ENCODE results near the gene SLC9A4. TPM values are rescaled to one million over a fixed set of nuclear protein-coding genes. Genes with fewer than 3 reads are reported as not detected.

SLC9A4 gene
- total and polyA plus RNA-seq, 9 donors = 0.10 to 0.13 (median 0.11) TPM; not detected in 5

DNA sequence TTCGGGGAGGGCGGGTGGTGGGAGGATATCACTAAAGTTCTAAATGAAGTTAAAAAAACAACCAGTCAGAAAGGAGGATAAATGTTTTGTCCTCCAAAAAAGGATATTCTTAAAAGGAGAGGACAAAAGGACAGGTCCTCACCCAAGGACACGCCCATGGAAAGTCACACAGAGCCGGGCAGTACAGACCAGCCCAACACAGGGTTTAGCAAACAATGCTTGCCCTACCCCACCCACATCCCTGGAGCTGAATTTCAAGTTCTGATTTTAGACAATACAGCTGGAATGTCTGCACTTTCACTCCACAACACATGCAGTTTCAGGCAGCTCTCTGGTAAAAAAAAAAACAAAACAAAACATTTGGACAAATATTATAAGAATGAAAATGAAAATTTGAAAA, 67.9 kb downstream of the SLC9A4 start:
- WGBS, 3 donors = 38 to 51% (median 41%) methylated on average over 4 of the region's 4 CpGs
- TF ChIP-seq EP300 (IDR thresholded peaks at IDR 0.05) (no peak), POLR2A (IDR thresholded peaks at IDR 0.05) (no peak)
- TF ChIP-seq, protein P1, sequence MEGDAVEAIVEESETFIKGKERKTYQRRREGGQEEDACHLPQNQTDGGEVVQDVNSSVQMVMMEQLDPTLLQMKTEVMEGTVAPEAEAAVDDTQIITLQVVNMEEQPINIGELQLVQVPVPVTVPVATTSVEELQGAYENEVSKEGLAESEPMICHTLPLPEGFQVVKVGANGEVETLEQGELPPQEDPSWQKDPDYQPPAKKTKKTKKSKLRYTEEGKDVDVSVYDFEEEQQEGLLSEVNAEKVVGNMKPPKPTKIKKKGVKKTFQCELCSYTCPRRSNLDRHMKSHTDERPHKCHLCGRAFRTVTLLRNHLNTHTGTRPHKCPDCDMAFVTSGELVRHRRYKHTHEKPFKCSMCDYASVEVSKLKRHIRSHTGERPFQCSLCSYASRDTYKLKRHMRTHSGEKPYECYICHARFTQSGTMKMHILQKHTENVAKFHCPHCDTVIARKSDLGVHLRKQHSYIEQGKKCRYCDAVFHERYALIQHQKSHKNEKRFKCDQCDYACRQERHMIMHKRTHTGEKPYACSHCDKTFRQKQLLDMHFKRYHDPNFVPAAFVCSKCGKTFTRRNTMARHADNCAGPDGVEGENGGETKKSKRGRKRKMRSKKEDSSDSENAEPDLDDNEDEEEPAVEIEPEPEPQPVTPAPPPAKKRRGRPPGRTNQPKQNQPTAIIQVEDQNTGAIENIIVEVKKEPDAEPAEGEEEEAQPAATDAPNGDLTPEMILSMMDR (IDR thresholded peaks at IDR 0.05) = no peak
- no peaks in the 10 kb centered on the region for H3K27me3 ChIP-seq
- no peak for DNase-seq
- no peaks in the 10 kb centered on the region for H3K36me3 ChIP-seq
- H3K4me1 ChIP-seq (ENCODE audit: insufficient read depth) = no peaks in the 10 kb centered on the region
- no peak overlapping the region for H3K27ac ChIP-seq
- H3K9me3 ChIP-seq = no peaks in the 10 kb centered on the region
- intact Hi-C loops (cut with DNase I) = no loop called here
- no peak overlapping the region for H3K4me3 ChIP-seq

DNA sequence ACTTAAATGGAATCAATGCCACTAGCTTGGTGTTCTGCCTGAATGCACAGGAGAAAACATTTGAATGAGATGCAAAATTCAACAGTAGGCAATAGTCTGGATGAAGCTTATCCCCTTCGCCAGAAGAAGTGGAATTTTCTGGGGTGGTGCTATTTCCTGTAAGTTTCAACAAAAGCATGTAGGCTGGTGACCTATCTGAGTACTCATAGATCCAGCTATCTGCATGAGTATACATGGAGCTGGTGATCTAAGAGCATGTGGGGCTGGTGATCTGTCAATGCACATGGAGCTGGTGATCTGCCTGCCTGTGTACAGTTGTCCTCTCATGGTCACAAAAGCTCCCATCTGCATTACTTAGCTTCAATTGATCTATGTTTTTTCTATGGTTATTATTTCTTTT, 71.2 kb downstream of the SLC9A4 start:
- H3K9me3 ChIP-seq = no peaks in the 10 kb centered on the region
- no peak overlapping the region for H3K4me3 ChIP-seq
- H3K27me3 ChIP-seq = no peaks in the 10 kb centered on the region
- TF ChIP-seq, protein P1 (IDR thresholded peaks at IDR 0.05) = no peak
- TF ChIP-seq POLR2A (IDR thresholded peaks at IDR 0.05) (no peak), EP300 (IDR thresholded peaks at IDR 0.05) (no peak)
- no peaks in the 10 kb centered on the region for H3K36me3 ChIP-seq
- no peak overlapping the region for H3K27ac ChIP-seq
- no peaks in the 10 kb centered on the region for H3K4me1 ChIP-seq (ENCODE audit: insufficient read depth)
- intact Hi-C loops (cut with DNase I) = no loop called here
- WGBS, 3 donors = 70 to 82% (median 81%) methylated on average over 1 of the region's 1 CpG
- no peak for DNase-seq

DNA sequence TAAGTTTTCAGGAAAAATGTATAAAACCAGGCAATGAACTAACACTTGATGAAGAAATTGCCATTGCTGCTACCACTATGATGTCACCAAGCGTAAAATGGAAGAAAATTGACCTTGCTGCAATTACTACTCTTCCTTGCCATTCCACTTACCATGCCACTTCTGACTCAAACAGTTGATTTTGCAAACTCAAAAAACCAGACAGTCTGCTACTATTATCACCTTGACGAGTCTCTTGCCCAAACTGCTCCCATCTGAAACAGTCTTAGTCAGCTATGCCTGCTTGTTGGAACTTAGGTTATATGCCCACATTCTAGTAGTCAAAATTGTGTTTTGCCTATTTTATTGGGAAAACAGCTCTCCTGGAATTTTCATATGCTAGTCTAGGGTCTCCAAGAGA, 74.4 kb downstream of the SLC9A4 start:
- 76 to 81% (median 77%) methylated on average over 2 of the region's 2 CpGs for WGBS, 3 donors
- no peaks in the 10 kb centered on the region for H3K9me3 ChIP-seq
- H3K27me3 ChIP-seq = no peaks in the 10 kb centered on the region
- intact Hi-C loops (cut with DNase I) = no loop called here
- no peak overlapping the region for H3K4me3 ChIP-seq
- no peaks in the 10 kb centered on the region for H3K4me1 ChIP-seq (ENCODE audit: insufficient read depth)
- no peaks in the 10 kb centered on the region for H3K36me3 ChIP-seq
- no peak for DNase-seq
- H3K27ac ChIP-seq = no peak overlapping the region
- TF ChIP-seq, protein P1 (IDR thresholded peaks at IDR 0.05) = no peak
- TF ChIP-seq POLR2A (IDR thresholded peaks at IDR 0.05) = no peak
- no peak for TF ChIP-seq EP300 (IDR thresholded peaks at IDR 0.05)

DNA sequence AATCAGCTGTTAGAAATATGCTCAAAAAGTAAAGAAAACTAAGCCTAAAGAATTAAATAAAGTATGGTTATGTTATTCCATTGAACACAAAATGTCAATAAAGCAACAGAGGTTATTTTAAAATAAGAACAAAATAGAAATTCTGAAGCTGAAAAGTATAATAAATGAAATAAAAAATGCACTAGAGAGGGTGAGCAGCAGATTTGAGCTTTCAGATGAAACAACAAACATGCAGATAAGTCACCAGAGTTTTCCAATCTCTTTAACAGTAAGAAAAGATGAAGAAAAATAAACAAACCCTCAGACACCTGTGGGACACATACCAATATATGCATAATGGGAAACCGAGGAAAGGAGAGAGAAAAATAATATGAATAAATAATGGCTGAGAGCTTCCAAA, 76.0 kb downstream of the SLC9A4 start:
- Histone ChIP-seq H3K4me1 (ENCODE audit: insufficient read depth) (no peaks in the 10 kb centered on the region), H3K9me3 (no peaks in the 10 kb centered on the region), H3K27me3 (no peaks in the 10 kb centered on the region), H3K4me3 (no peak overlapping the region), H3K36me3 (no peaks in the 10 kb centered on the region), H3K27ac (no peak overlapping the region)
- WGBS, 3 donors = 0 to 60% (median 3%) methylated on average over 1 of the region's 1 CpG
- TF ChIP-seq POLR2A (IDR thresholded peaks at IDR 0.05) = no peak
- TF ChIP-seq, protein P1 (IDR thresholded peaks at IDR 0.05) = no peak
- no peak for TF ChIP-seq EP300 (IDR thresholded peaks at IDR 0.05)
- intact Hi-C loops (cut with DNase I) = no loop called here
- DNase-seq = no peak

DNA sequence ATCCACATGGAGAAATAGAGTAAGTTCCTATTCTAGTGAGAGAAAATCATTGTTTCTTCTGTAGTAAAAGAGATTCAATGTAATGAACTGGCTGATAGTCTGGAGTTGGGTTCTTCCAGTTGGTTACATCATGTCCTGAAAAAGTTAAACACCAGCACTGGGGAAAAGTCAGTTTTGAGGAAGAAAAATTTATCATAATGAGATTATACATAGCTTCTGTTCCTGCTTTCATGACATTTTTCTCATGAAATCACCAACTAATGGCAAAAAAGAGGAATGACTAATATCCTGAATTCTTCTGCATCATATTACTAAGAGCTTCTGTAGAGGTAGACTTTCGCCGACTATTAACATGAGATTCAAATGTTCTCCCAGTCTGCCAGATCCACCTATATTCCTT, 77.1 kb downstream of the SLC9A4 start:
- Histone ChIP-seq H3K4me1 (ENCODE audit: insufficient read depth) (no peaks in the 10 kb centered on the region), H3K9me3 (no peaks in the 10 kb centered on the region), H3K27ac (no peak overlapping the region), H3K27me3 (no peaks in the 10 kb centered on the region), H3K36me3 (no peaks in the 10 kb centered on the region), H3K4me3 (no peak overlapping the region)
- 94 to 98% (median 96%) methylated on average over 2 of the region's 2 CpGs for WGBS, 3 donors
- TF ChIP-seq EP300 (IDR thresholded peaks at IDR 0.05) = no peak
- TF ChIP-seq POLR2A (IDR thresholded peaks at IDR 0.05) = no peak
- TF ChIP-seq, protein P1 (IDR thresholded peaks at IDR 0.05) = no peak
- DNase-seq = no peak
- intact Hi-C loops (cut with DNase I) = no loop called here

All from ovary (tissue), 9 donors.